GM19463 (cell line): Measurements from ENCODE around the gene COG4.
"Not testable (repeated sequence)": the region's sequence is repeated elsewhere in the genome, so short reads cannot be mapped to it uniquely, and the experiment has no call there.

ENCODE experiments used
- ATAC-seq: cut with Tn5 transposase; IDR thresholded peaks from one replicate; pipeline ENCODE4 v1.9.1; 2021; ENCODE audit warnings: mild to moderate bottlenecking, moderate library complexity; ENCODE audit not compliant: unreplicated experiment

COG4 gene

GRCh38 chr16:70527315-70527996 is 4.1 kb upstream of the COG4 start:
- ATAC-seq: no peak

GRCh38 chr16:70526403-70526802 is 3.0 kb upstream of the COG4 start:
- ATAC-seq: no peak

- not testable (repeated sequence) for ATAC-seq
These were observed 1.1 kb upstream of the COG4 start for GRCh38 chr16:70524399-70524825.

GRCh38 chr16:70523743-70524398 is 517 bp upstream of the COG4 start, which contains the start of gene SF3B3:
Gene SF3B3 (plus strand): TSS chr16:70523816. CDS start chr16:70526657, 2,841 bp downstream.
- peak; percentile 52 for ATAC-seq

GRCh38 chr16:70522216-70523075 is 908 bp downstream of the COG4 start:
- ATAC-seq: no peak

- no peak for ATAC-seq
These were observed 2.6 kb downstream of the COG4 start for GRCh38 chr16:70520612-70521297.

GRCh38 chr16:70512456-70512855 is 10.9 kb downstream of the COG4 start:
- ATAC-seq: no peak

GRCh38 chr16:70511833-70512232 is 11.5 kb downstream of the COG4 start:
- no peak for ATAC-seq

GRCh38 chr16:70510216-70510615 is 13.1 kb downstream of the COG4 start:
- ATAC-seq: no peak

- ATAC-seq: no peak
These were observed 14.6 kb downstream of the COG4 start for GRCh38 chr16:70508752-70509151.

- no peak for ATAC-seq
These were observed 26.8 kb downstream of the COG4 start for GRCh38 chr16:70496513-70496912.

- ATAC-seq: no peak
These were observed 27.8 kb downstream of the COG4 start for GRCh38 chr16:70495425-70496182.

- ATAC-seq: no peak
These were observed 28.6 kb downstream of the COG4 start for GRCh38 chr16:70494777-70495176.

GRCh38 chr16:70494202-70494770 is 29.1 kb downstream of the COG4 start:
- no peak for ATAC-seq

GRCh38 chr16:70493802-70494201 is 29.6 kb downstream of the COG4 start:
- ATAC-seq: no peak

- no peak for ATAC-seq
These were observed 33.1 kb downstream of the COG4 start for GRCh38 chr16:70490261-70490660.

- no peak for ATAC-seq
These were observed 38.5 kb downstream of the COG4 start for GRCh38 chr16:70484867-70485266.

GRCh38 chr16:70483426-70483825 is 39.9 kb downstream of the COG4 start:
- peak; percentile 71 for ATAC-seq

GRCh38 chr16:70482624-70483023 is 40.7 kb downstream of the COG4 start:
- ATAC-seq: no peak
